GM19043 (cell line): ENCODE data around the gene MOB2.

Experiments
- ATAC-seq: cut with Tn5 transposase; IDR thresholded peaks from one replicate; pipeline ENCODE4 v1.9.1; 2021; ENCODE audit warnings: low read depth; ENCODE audit not compliant: unreplicated experiment

Gene MOB2

DNA sequence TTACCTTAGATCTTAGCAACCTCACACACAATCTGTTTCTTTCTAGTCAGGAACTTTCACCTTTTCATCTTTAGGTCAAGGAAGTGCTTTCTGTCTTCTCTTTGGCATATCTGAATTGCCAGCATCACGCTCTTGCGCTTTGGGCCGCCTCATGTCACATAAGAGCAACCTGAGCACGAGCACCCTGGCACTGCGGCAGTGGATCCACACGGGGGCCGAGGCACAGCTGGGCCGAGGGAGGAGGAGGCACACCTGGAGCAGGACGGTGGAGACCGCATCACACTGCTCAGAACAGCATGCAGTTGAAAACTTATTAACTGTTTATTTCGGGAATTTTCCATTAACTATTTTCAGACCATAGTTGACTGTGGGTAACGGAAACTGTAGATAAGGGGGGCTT is 10.7 kb downstream of the MOB2 start:
- no peak for ATAC-seq

- ATAC-seq: no peak
These were observed 12.8 kb downstream of the MOB2 start for GRCh38 chr11:1473786-1474185.

DNA sequence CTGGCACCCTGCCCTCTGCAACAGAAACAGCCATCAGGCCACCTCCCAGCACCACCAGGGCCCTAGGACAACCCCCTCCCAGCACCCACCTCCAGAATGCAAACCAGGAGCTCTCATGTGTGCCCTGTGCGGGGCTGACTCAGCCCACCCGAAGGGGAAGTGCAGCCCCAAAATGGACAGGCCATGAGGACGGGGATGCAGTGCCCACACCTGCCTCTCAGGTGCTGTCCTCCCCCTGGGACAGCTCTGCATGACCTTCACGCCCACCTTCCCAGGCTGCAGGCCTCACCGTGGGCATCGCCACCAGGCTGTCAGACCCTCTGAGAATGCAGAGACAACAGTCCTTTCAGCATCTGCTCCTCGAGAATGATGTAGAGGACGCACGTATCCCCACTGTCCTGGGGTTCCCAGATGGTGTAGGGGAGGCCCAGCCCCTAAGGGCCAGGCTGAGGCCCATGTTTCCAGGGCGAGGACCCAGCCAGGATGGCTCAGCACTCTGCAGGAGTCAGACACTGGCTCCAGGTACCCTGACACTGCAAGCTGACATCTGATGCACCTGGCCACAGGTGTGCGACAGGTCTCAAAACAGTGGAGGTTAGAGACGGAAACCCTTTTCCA is 13.5 kb downstream of the MOB2 start:
- ATAC-seq: no peak

DNA sequence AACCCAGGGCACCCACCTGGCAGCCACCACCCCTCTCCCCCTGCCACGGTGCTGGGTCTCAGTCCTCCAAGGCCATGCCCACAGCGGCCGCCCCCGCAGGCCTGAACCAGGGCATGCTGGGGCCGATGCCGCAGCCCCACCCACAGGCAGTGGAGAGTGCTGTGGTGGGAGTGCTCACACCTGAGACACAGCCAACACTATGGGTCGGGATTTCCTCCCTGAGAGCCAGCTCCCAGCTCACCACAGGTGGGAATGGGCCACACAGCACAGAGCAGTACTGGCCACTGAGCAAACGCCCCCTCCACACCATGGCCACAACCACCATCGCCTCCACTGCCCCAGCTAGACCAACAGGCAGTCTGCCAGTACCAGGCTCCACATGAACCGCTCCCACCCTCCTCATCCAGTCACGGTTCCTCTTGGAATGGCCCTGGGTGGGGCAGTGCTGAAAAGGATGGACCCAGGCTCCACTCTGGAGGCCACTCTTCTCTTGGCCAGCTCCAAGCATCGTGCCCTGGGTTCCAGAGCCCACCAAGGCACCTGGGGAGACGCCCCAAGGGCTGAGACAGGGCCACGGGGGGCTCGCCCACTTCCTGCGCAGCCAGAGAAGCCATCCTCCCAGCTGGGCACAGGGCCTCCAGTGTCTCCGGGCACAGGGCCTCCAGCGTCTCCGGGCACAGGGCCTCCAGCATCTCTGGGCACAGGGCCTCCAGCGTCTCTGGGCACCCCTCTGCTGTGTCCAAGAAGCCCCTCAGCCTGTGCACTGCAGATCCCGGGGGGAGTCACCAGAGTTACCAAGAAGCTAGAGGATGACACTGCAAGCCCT is 14.2 kb downstream of the MOB2 start:
- no peak for ATAC-seq

GRCh38 chr11:1471736-1472135 is 14.8 kb downstream of the MOB2 start:
- no peak for ATAC-seq

DNA sequence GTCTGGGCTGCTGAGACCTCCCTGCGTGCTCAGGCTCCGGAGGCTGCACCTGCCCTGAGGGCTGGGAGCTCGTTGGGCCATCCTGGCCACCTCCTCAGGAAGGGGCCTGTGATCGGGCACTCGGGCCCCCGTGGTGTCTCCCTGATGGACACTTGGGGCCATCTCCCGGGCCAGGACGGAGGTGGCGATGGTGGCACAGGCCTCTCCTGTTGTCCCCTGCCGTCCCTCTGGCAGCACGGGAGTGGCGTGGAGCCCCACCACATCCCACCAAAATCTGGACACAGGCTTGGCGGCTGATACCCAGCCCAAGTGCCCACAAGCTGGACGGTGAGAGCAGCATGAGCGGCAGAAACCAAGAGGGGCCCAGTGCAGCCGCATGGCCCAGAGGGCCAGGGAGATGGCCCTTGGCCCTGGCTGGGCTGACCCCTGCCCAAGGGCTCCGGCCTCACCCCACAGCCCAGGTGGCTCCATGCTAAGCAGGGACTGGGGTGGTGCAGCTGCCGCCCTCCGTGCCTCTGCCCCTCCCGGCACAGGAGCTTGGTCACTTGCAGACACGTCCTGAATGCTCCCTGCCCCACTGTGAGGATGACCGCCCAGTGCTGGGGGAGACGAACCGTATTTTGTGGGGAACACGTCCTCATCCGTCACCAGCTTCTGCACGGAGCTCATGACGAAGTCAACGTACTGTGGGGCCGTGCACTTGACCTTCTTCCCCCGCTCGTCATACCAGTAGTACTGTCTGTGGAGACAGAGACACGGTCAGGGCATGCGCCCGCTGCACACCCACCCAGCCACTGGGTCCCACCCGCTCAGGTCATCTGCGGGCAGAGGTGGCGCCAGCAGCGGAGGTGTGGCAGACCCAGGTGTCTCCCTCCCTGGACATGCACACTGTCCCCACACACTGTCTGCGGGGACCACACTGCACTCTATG is 15.6 kb downstream of the MOB2 start:
- ATAC-seq: no peak

- ATAC-seq: no peak
These were observed 16.5 kb downstream of the MOB2 start for GRCh38 chr11:1469911-1470680.

- no peak for ATAC-seq
These were observed 17.2 kb downstream of the MOB2 start for GRCh38 chr11:1469287-1469910.

DNA sequence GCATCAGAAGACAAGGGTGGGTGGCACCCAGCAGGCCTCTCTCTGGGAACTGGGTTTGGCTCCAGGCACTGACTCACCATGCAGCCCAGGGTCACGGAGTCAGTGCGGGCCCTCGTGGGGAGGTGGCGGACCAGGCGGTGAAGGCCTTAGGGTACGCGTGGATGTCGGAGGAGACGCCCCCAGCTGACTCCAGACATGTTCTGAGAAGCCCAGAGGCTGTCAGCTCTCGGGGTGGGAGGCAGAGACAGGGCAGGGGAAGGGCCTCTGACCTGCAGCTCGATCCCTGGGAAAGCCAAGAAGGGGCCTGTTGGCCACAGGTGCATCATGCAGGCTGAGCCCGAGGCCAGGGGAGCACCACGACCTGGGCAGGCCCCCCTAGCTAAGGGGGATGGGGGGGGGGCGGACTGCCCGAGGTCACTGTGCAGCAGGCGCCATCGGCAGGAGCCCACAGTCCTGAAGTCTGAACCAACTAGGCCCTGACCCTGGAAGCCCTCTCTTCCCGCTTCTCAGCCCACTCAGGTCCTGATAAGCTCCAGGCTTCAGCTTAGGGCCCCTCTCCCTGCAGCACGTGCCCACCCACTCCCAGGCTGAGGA is 18.0 kb downstream of the MOB2 start:
- no peak for ATAC-seq

DNA sequence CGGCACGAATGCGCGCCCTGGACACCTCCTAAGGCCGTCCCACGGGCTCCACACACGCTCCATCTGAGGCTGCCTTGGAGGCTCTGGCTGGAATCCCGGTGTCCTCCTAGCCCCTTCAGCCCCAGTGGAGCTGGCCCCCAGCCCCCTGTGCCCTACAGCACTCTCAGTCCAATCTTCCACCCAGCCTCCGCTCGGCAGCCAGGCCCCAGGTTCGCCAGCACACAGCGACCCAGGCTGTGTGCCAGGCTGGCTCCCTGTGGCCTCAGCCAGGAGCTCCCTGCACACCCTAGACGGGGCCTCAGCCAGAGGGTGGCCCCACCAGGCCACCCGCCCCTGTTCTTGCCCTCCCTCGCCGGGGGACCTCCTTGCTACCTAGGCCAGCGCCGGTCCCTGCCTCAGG is 18.6 kb downstream of the MOB2 start:
- ATAC-seq: no peak

DNA sequence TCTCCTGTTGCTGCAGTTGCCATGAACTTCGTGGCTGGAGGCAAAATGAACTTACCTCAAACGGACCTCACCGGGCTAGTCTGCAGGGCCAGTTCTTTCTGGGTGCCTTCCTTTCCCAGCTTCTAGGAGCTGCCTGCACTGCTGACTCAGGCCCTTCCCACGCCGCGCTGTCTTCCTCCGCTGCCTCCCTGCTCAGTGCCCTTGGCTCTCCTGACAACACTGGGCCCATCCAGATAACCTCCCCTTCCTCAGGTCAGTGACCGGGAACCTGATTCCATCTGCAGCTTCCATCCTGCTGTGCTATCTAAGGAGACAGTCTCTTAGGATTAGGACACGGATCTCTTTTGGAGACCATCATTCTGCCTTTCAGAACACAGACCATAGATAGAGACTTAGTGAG is 19.3 kb downstream of the MOB2 start:
- ATAC-seq: no peak

DNA sequence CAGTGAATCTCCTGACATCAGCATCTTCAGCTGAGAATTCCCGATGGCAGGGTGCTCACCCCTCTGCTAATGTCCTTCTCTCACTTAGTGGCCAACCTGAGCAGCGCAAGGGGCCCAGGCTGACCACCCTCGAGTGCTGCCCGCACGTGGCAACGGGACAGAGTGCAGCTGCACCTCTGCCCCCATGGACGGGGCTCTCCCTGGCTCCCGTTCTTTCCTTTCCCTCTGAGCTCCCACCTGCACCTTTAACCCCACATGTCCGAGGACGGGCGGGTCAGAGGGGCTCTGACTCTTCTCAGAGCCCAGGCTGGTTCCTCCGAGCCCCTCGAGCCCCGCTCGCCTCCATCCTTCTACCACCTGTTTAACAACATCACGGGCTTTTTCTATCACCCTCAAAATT is 19.8 kb downstream of the MOB2 start:
- ATAC-seq: no peak

- ATAC-seq: no peak
These were observed 23.5 kb downstream of the MOB2 start for GRCh38 chr11:1463056-1463455.

- ATAC-seq: no peak
These were observed 23.9 kb downstream of the MOB2 start for GRCh38 chr11:1462698-1462975.

DNA sequence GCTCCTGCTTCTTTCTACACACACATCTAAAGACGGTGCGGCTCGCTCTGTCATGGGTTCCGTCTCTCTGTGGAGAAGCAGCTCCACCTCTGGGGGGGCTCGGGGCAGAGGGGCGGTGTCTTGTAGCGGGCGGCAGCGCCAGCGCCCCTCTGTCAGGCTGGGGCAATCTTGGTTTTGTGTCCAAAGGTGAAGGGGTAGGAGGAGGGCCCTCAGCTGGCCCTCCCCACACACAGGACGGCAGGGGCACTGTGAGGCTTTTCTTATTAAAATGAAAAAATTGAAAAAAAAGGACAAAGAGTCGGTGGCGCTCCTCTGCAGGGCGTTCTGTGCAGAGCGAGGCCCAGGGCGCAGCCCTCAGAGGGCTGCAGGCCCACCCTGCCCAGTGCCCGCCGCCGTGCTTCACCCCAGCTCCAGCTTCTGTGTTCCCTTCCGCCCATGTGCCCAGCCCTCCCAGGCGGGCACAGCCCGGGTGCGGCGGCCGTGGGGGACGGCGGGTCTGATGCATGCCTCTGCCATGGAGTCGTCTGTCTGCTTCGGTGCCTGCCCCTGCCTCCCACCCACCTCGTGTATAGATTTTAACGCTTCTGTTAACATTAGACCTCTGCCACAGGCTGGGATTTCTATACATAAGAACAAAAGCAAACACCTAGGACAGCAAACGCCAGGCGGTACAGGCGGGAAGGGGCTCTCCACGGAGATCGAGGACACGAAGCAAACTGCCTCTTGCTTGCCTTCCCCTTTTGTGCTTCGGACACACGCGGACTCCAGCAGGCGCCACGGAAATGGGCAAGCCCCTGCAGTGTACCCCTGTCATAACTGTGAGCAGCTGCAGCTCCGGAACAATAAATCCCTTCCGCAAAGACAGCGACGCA is 24.5 kb downstream of the MOB2 start:
- ATAC-seq: no peak

- no peak for ATAC-seq
These were observed 25.4 kb downstream of the MOB2 start for GRCh38 chr11:1460986-1461825.

DNA sequence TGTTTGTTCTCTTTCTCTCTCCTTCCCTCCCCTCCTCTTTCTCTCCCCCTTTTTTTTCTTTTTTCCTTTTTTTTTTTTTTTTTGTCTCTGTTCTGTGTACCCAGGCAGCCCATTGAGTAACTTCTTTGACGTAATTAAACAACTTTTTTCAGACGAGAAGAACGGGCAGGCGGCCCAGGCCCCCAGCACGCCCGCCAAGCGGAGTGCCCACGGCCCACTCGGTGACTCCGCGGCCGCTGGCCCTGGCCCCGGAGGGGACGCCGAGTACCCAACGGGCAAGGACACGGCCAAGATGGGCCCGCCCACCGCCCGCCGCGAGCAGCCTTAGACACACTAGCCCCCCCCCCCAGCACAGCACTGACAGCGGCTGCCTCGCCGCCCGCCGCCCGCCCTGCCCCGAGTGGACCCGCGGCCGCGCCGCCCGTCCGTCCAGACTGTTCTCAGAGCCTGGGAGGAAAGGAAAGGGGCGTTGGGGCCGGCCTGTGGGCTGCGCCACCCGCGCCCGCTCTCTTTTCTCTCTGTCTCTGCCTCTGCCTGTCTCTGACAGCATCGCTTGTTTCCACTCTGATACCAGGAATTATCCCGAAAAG is 26.1 kb downstream of the MOB2 start:
- no peak for ATAC-seq
